OCI-LY1 (cell line): Measurements from ENCODE around the gene TST.

Experiments
- H2AFZ ChIP-seq: fragments of 200-600 bp; sonication (generic), shearing (Covaris generic); 2 replicates; pipeline ENCODE4 v1.6.0; 2014; ENCODE audit warnings: antibody characterized with exemption, mild to moderate bottlenecking, low read length
- H3F3A ChIP-seq: fragments of 200-600 bp; sonication (generic), shearing (Covaris generic); 2 replicates; pipeline ENCODE4 v1.6.0; 2014; ENCODE audit warnings: mild to moderate bottlenecking, antibody characterized with exemption, low read length, moderate library complexity; ENCODE audit not compliant: insufficient read depth
- H3K27ac ChIP-seq: fragments of 200-600 bp; sonication (generic); 2 replicates; pipeline ENCODE4 v1.5.1; 2014; ENCODE audit warnings: low read length, mixed run types, mild to moderate bottlenecking, low read depth; ENCODE audit not compliant: poor library complexity, severe bottlenecking
- H3K27me3 ChIP-seq: fragments of 200-600 bp; sonication (generic); 2 replicates; pipeline ENCODE4 v1.6.0; 2014; ENCODE audit warnings: antibody characterized with exemption, mild to moderate bottlenecking, low read length, moderate library complexity; ENCODE audit not compliant: insufficient read depth
- H3K36me3 ChIP-seq: fragments of 200-600 bp; sonication (generic); 2 replicates; pipeline ENCODE4 v1.6.1; 2014; ENCODE audit warnings: mild to moderate bottlenecking, antibody characterized with exemption, low read length, moderate library complexity, mixed read lengths; ENCODE audit not compliant: insufficient read depth
- H3K4me1 ChIP-seq: fragments of 200-600 bp; sonication (generic); 2 replicates; pipeline ENCODE4 v1.5.1; 2014; ENCODE audit warnings: mild to moderate bottlenecking, low read length, moderate library complexity; ENCODE audit not compliant: insufficient read depth, severe bottlenecking
- H3K4me2 ChIP-seq: fragments of 200-600 bp; sonication (generic), shearing (Covaris generic); 2 replicates; pipeline ENCODE4 v1.6.1; 2014; ENCODE audit warnings: low read length
- H3K4me3 ChIP-seq: fragments of 200-600 bp; sonication (generic); 2 replicates; pipeline ENCODE4 v1.5.1; 2014; ENCODE audit warnings: low read length, low read depth, mild to moderate bottlenecking, mixed read lengths; ENCODE audit not compliant: poor library complexity, severe bottlenecking
- H3K79me2 ChIP-seq: fragments of 200-600 bp; shearing (Covaris generic); 2 replicates; pipeline ENCODE4 v1.6.1; 2016; ENCODE audit warnings: mixed run types, low read length, mixed read lengths; ENCODE audit not compliant: insufficient read depth
- H3K9ac ChIP-seq: fragments of 200-600 bp; sonication (generic), shearing (Covaris generic); 2 replicates; pipeline ENCODE4 v1.6.1; 2014; ENCODE audit warnings: mild to moderate bottlenecking, low read length, mixed read lengths
- H3K9me2 ChIP-seq: fragments of 200-600 bp; sonication (generic), shearing (Covaris generic); 2 replicates; pipeline ENCODE4 v1.6.1; 2014; ENCODE audit warnings: low read depth, mild to moderate bottlenecking, low read length, mixed read lengths
- H3K9me3 ChIP-seq: fragments of 200-600 bp; shearing (Covaris generic); 2 replicates; pipeline ENCODE4 v1.6.1; 2014; ENCODE audit warnings: low read length, mixed read lengths
- H4K20me1 ChIP-seq: fragments of 200-600 bp; sonication (generic), shearing (Covaris generic); 2 replicates; pipeline ENCODE4 v1.6.0; 2016; ENCODE audit warnings: mild to moderate bottlenecking, low read length; ENCODE audit not compliant: insufficient read depth
- EZH2 ChIP-seq: fragments of 200-600 bp; sonication (generic), shearing (Covaris generic); IDR thresholded peaks from 2 replicates; pipeline ENCODE4 v1.8.0; 2017; ENCODE audit warnings: borderline replicate concordance, mixed run types, mild to moderate bottlenecking, antibody characterized with exemption, low read length, moderate library complexity, mixed read lengths
- TF ChIP-seq, protein P1 (sequence below): fragments of 200-600 bp; sonication (generic), shearing (Covaris generic); IDR thresholded peaks from 2 replicates; pipeline ENCODE4 v1.5.1; 2017; ENCODE audit warnings: mild to moderate bottlenecking, antibody characterized with exemption, low read length, moderate library complexity, mixed read lengths

TST gene

DNA sequence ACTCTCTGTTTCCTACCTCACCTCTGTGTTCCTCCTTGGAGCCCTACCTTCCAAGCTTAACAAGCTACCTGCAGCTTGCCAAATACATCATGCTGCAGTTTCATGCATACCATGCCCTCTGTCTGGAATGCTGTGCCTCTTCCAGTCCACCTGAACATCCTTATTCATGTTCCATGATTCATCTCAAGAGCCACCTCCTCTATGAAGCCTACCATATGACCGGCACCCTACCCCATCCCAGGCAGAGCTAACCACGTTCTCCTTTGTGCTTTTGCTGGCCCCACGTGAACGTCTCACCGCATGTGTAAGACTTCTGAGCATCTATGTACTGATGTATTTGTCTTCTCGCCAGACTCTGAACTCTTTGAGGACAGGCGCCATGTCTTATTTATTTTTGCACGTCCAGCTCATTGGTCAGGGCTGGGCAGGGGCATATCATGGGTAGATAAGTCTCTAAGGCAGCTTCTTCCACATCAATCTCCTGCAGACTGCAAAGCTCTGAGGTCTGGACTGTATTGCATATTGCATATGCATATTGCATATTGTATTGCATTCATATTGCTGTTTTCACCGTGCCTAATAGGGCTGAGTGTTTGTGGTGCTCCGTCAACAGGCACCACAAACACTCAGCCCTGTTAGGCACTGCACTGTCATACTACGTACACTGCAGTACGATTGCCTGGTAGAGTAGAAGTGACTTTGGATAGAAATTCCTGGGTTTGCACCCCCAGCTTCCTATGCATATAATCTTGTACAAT is 31.0 kb downstream of the TST start:
- no peak overlapping the region for H3K27ac ChIP-seq
- no peak overlapping the region for H3K4me2 ChIP-seq
- H2AFZ ChIP-seq: no peak overlapping the region
- H3F3A ChIP-seq: no peaks in the 10 kb centered on the region
- no peaks in the 10 kb centered on the region for H3K4me1 ChIP-seq
- no peak overlapping the region for H3K9ac ChIP-seq
- no peaks in the 10 kb centered on the region for H3K9me2 ChIP-seq
- H3K4me3 ChIP-seq: no peak overlapping the region
- no peak for TF ChIP-seq EZH2
- TF ChIP-seq, protein P1, sequence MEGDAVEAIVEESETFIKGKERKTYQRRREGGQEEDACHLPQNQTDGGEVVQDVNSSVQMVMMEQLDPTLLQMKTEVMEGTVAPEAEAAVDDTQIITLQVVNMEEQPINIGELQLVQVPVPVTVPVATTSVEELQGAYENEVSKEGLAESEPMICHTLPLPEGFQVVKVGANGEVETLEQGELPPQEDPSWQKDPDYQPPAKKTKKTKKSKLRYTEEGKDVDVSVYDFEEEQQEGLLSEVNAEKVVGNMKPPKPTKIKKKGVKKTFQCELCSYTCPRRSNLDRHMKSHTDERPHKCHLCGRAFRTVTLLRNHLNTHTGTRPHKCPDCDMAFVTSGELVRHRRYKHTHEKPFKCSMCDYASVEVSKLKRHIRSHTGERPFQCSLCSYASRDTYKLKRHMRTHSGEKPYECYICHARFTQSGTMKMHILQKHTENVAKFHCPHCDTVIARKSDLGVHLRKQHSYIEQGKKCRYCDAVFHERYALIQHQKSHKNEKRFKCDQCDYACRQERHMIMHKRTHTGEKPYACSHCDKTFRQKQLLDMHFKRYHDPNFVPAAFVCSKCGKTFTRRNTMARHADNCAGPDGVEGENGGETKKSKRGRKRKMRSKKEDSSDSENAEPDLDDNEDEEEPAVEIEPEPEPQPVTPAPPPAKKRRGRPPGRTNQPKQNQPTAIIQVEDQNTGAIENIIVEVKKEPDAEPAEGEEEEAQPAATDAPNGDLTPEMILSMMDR: no peak
- H3K9me3 ChIP-seq: peaks cover 6% of the 10 kb centered on the region; the same call in 1 of the 2 replicates
- H3K27me3 ChIP-seq: 0 out of 2 replicates have a peak, but pooled peaks cover 5% of the 10 kb centered on the region
- H3K36me3 ChIP-seq: no peaks in the 10 kb centered on the region
- H4K20me1 ChIP-seq: no peaks in the 10 kb centered on the region
- no peaks in the 10 kb centered on the region for H3K79me2 ChIP-seq

DNA sequence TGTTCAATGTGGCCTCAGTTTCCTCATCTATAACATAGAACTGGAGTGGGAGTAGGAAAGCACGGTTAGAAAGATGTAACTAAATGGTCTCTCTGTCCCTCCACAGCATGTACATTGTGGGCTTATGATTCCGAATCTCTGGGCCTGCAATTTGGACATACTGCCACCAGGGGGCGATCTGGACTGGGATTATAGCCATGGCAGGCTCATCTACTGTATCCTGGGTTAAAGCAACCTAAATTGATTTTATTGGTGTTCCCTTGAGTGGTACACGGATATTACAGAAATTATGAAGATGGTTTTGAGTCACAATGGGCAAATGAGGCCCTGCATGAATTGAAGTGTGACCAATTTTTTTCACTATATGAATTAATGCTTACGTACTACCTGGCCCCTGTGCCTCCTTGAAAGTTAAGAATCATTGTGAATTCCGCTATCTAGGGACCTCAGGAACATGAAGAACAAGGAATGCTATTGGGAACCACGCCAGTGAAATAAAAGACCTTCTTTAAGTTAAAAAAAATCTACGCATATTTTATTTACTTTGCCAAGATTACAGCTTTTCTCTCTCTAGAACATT is 32.9 kb downstream of the TST start:
- Histone ChIP-seq H4K20me1 (no peaks in the 10 kb centered on the region), H2AFZ (no peak overlapping the region), H3K27me3 (0 out of 2 replicates have a peak, but pooled peaks cover 5% of the 10 kb centered on the region), H3K4me3 (no peak overlapping the region), H3K36me3 (no peaks in the 10 kb centered on the region), H3K27ac (no peak overlapping the region), H3K4me2 (no peak overlapping the region), H3F3A (no peaks in the 10 kb centered on the region), H3K9ac (no peak overlapping the region), H3K79me2 (no peaks in the 10 kb centered on the region), H3K9me2 (no peaks in the 10 kb centered on the region), H3K9me3 (peaks cover 6% of the 10 kb centered on the region; the same call in 1 of the 2 replicates), H3K4me1 (no peaks in the 10 kb centered on the region)
- TF ChIP-seq EZH2: no peak
- TF ChIP-seq, protein P1: peak; percentile 88

DNA sequence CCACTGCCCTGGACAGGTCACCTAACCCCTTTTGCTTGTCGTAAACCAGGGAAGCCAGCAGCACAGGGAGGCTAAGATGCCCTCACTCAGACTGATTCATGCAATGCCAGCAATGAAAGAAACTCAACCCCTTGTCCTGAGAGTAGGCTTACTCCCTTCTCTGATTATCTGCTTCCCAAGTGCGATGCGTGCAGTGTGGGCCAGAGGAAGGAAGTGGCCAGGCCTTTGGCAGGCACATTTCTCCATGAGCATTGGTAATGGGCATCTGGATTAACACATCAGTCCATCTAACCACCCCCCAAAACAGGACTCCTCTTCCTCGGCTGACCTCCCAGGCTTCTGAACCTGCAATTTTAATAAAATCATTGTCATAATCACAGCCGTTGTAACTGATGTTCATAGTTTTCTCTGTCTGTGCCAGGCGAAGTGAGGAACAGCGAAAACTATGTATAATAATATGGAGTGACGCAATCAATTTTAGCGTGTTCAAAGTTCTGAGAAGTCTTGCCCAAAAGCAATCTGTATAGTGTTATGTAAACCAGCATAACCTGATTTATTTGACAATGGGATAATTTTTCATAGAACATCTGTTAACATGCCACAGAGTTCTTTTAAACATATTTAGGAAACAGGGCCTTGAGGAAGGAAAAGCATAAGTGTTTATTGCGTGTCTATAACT is 33.9 kb downstream of the TST start:
- Histone ChIP-seq H3K9me3 (peaks cover 6% of the 10 kb centered on the region; the same call in 1 of the 2 replicates), H3K9me2 (no peaks in the 10 kb centered on the region), H2AFZ (no peak overlapping the region), H3K27me3 (0 out of 2 replicates have a peak, but pooled peaks cover 5% of the 10 kb centered on the region), H3K36me3 (no peaks in the 10 kb centered on the region), H3K4me2 (no peak overlapping the region), H3K4me3 (no peak overlapping the region), H3K4me1 (no peaks in the 10 kb centered on the region), H3F3A (no peaks in the 10 kb centered on the region), H4K20me1 (no peaks in the 10 kb centered on the region), H3K9ac (no peak overlapping the region), H3K79me2 (no peaks in the 10 kb centered on the region), H3K27ac (no peak overlapping the region)
- TF ChIP-seq, protein P1: no peak
- no peak for TF ChIP-seq EZH2
